Measurements from ENCODE around the gene ZFP36L1.

- TF ChIP-seq, protein P1, sequence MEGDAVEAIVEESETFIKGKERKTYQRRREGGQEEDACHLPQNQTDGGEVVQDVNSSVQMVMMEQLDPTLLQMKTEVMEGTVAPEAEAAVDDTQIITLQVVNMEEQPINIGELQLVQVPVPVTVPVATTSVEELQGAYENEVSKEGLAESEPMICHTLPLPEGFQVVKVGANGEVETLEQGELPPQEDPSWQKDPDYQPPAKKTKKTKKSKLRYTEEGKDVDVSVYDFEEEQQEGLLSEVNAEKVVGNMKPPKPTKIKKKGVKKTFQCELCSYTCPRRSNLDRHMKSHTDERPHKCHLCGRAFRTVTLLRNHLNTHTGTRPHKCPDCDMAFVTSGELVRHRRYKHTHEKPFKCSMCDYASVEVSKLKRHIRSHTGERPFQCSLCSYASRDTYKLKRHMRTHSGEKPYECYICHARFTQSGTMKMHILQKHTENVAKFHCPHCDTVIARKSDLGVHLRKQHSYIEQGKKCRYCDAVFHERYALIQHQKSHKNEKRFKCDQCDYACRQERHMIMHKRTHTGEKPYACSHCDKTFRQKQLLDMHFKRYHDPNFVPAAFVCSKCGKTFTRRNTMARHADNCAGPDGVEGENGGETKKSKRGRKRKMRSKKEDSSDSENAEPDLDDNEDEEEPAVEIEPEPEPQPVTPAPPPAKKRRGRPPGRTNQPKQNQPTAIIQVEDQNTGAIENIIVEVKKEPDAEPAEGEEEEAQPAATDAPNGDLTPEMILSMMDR (IDR thresholded peaks at IDR 0.05), result no peak
- TF ChIP-seq ZFX (IDR thresholded peaks at IDR 0.05; ENCODE audit: borderline replicate concordance), result no peak
Measured at GRCh38 chr14:68761391-68761790, 31.5 kb downstream of the ZFP36L1 start.
